Activated CD8-positive, alpha-beta memory T cell treated with anti-CD3 and anti-CD28 coated beads, Interleukin-2, amount 50 U/mL, for 24 hours (primary cell): ENCODE results near the gene DPP4.
A peak's percentile ranks its signal among the peaks of the same experiment; 100 is the strongest.

Source experiments
- DNase-seq: peaks from one replicate; pipeline ENCODE4 v3.0.0-alpha.2; 2020; ENCODE audit errors: extremely low read depth

The DPP4 gene

GRCh38 chr2:162021516-162022058 is 52.4 kb downstream of the DPP4 start:
- no peak for DNase-seq

- DNase-seq: no peak
Observed at GRCh38 chr2:162018530-162018929, 55.5 kb downstream of the DPP4 start.

- no peak for DNase-seq
Observed at GRCh38 chr2:162017233-162017632, 56.8 kb downstream of the DPP4 start.

GRCh38 chr2:162016080-162016479 is 57.9 kb downstream of the DPP4 start:
- no peak for DNase-seq

GRCh38 chr2:162014751-162015150 is 59.3 kb downstream of the DPP4 start:
- no peak for DNase-seq

- no peak for DNase-seq
Observed at GRCh38 chr2:162013514-162014475, 60.2 kb downstream of the DPP4 start.

- no peak for DNase-seq
Observed at GRCh38 chr2:162012565-162013058, 61.4 kb downstream of the DPP4 start.

GRCh38 chr2:162011706-162012564 is 62.1 kb downstream of the DPP4 start:
- DNase-seq: no peak

GRCh38 chr2:162009543-162009942 is 64.5 kb downstream of the DPP4 start:
- no peak for DNase-seq

GRCh38 chr2:162007447-162008040 is 66.5 kb downstream of the DPP4 start:
- DNase-seq: no peak

- DNase-seq: no peak
Observed at GRCh38 chr2:162006337-162006736, 67.7 kb downstream of the DPP4 start.

GRCh38 chr2:162004031-162004430 is 70.0 kb downstream of the DPP4 start:
- DNase-seq: no peak

GRCh38 chr2:162002623-162003235 is 71.3 kb downstream of the DPP4 start:
- no peak for DNase-seq

- no peak for DNase-seq
Observed at GRCh38 chr2:162000431-162000830, 73.6 kb downstream of the DPP4 start.

GRCh38 chr2:161999321-161999720 is 74.7 kb downstream of the DPP4 start:
- no peak for DNase-seq

GRCh38 chr2:161998857-161999256 is 75.2 kb downstream of the DPP4 start:
- no peak for DNase-seq

- DNase-seq: no peak
Observed at GRCh38 chr2:161997916-161998471, 76.0 kb downstream of the DPP4 start.

- DNase-seq: no peak
Observed at GRCh38 chr2:161995553-161996016, 78.4 kb downstream of the DPP4 start.

- DNase-seq: no peak
Observed at GRCh38 chr2:161994761-161995520, 79.1 kb downstream of the DPP4 start.

- DNase-seq: peak; percentile 13
Observed at GRCh38 chr2:161992531-161992930, 81.5 kb downstream of the DPP4 start.
